HEK293 (cell line): Measurements from ENCODE around the gene STN1.

Source experiments
- TSHZ1 ChIP-seq: fragments of 450-650 bp; formaldehyde crosslinking; IDR thresholded peaks from 2 replicates; pipeline ENCODE4 v1.5.1; 2016; ENCODE audit warnings: missing biosample characterization, missing genetic modification characterization, borderline replicate concordance
- YY2 ChIP-seq: fragments of 450-650 bp; formaldehyde crosslinking; IDR thresholded peaks from 2 replicates; pipeline ENCODE4 v1.5.1; 2016; ENCODE audit warnings: missing biosample characterization, missing genetic modification characterization
- ZBTB8A ChIP-seq: fragments of 450-650 bp; formaldehyde crosslinking; IDR thresholded peaks from 2 replicates; pipeline ENCODE4 v1.5.1; 2016; ENCODE audit warnings: missing biosample characterization, missing genetic modification characterization
- ZNF146 ChIP-seq: fragments of 450-650 bp; formaldehyde crosslinking; IDR thresholded peaks from 2 replicates; pipeline ENCODE4 v1.5.1; 2016; ENCODE audit warnings: missing biosample characterization, missing genetic modification characterization
- ZNF148 ChIP-seq: fragments of 450-650 bp; formaldehyde crosslinking; IDR thresholded peaks from 2 replicates; pipeline ENCODE4 v1.5.0; 2017; ENCODE audit warnings: missing biosample characterization, missing genetic modification characterization, borderline replicate concordance
- ZNF19 ChIP-seq: fragments of 450-650 bp; formaldehyde crosslinking; IDR thresholded peaks from 2 replicates; pipeline ENCODE4; 2016; ENCODE audit warnings: missing biosample characterization, missing genetic modification characterization, low read depth
- ZNF239 ChIP-seq: fragments of 450-650 bp; formaldehyde crosslinking; IDR thresholded peaks from 2 replicates; pipeline ENCODE4 v1.5.1; 2016; ENCODE audit warnings: missing biosample characterization, missing genetic modification characterization
- ZNF266 ChIP-seq: fragments of 450-650 bp; formaldehyde crosslinking; IDR thresholded peaks from 2 replicates; pipeline ENCODE4 v1.5.1; 2016; ENCODE audit warnings: missing biosample characterization, missing genetic modification characterization, low read depth
- ZNF280C ChIP-seq: fragments of 450-650 bp; formaldehyde crosslinking; IDR thresholded peaks from 2 replicates; pipeline ENCODE4 v1.5.1; 2016; ENCODE audit warnings: missing biosample characterization, missing genetic modification characterization
- ZNF280D ChIP-seq: fragments of 450-650 bp; formaldehyde crosslinking; IDR thresholded peaks from 2 replicates; pipeline ENCODE4 v1.5.1; 2016; ENCODE audit warnings: missing biosample characterization, missing genetic modification characterization
- ZNF302 ChIP-seq: fragments of 450-650 bp; formaldehyde crosslinking; IDR thresholded peaks from 2 replicates; pipeline ENCODE4 v1.5.1; 2016; ENCODE audit warnings: missing biosample characterization, missing genetic modification characterization, low read depth
- ZNF324 ChIP-seq: fragments of 450-650 bp; formaldehyde crosslinking; IDR thresholded peaks from 2 replicates; pipeline ENCODE4 v1.5.1; 2016; ENCODE audit warnings: missing biosample characterization, missing genetic modification characterization
- ZNF48 ChIP-seq: fragments of 450-650 bp; formaldehyde crosslinking; IDR thresholded peaks from 2 replicates; pipeline ENCODE4 v1.5.1; 2016; ENCODE audit warnings: missing biosample characterization, missing genetic modification characterization
- ZNF488 ChIP-seq: fragments of 450-650 bp; formaldehyde crosslinking; IDR thresholded peaks from 2 replicates; pipeline ENCODE4 v1.5.1; 2016; ENCODE audit warnings: missing biosample characterization, missing genetic modification characterization
- ZNF501 ChIP-seq: fragments of 450-650 bp; formaldehyde crosslinking; IDR thresholded peaks from 2 replicates; pipeline ENCODE4 v1.5.1; 2016; ENCODE audit warnings: missing biosample characterization, missing genetic modification characterization
- ZNF555 ChIP-seq: fragments of 450-650 bp; formaldehyde crosslinking; conservative IDR thresholded peaks from 2 replicates; pipeline ENCODE4 v1.5.1; 2017; ENCODE audit warnings: missing biosample characterization, mild to moderate bottlenecking, missing genetic modification characterization, inconsistent platforms
- ZNF571 ChIP-seq: fragments of 450-650 bp; formaldehyde crosslinking; IDR thresholded peaks from 2 replicates; pipeline ENCODE4 v1.5.0; 2017; ENCODE audit warnings: missing biosample characterization, missing genetic modification characterization
- ZNF600 ChIP-seq: fragments of 450-650 bp; formaldehyde crosslinking; IDR thresholded peaks from 2 replicates; pipeline ENCODE4 v1.5.1; 2016; ENCODE audit warnings: missing biosample characterization, missing genetic modification characterization
- ZNF658 ChIP-seq: fragments of 450-650 bp; formaldehyde crosslinking; IDR thresholded peaks from 2 replicates; pipeline ENCODE4; 2016; ENCODE audit warnings: missing biosample characterization, missing genetic modification characterization
- ZNF704 ChIP-seq: fragments of 450-650 bp; formaldehyde crosslinking; IDR thresholded peaks from 2 replicates; pipeline ENCODE4 v1.5.1; 2016; ENCODE audit warnings: missing biosample characterization, missing genetic modification characterization
- ZNF776 ChIP-seq: fragments of 450-650 bp; formaldehyde crosslinking; IDR thresholded peaks from 2 replicates; pipeline ENCODE4 v1.5.0; 2017; ENCODE audit warnings: missing biosample characterization, missing genetic modification characterization, borderline replicate concordance
- ZNF777 ChIP-seq: fragments of 450-650 bp; formaldehyde crosslinking; IDR thresholded peaks from 2 replicates; pipeline ENCODE4 v1.5.1; 2017; ENCODE audit warnings: missing biosample characterization, missing genetic modification characterization, borderline replicate concordance
- ZNF785 ChIP-seq: fragments of 450-650 bp; formaldehyde crosslinking; IDR thresholded peaks from 2 replicates; pipeline ENCODE4 v1.5.1; 2016; ENCODE audit warnings: missing biosample characterization, missing genetic modification characterization
- ZNF792 ChIP-seq: fragments of 450-650 bp; formaldehyde crosslinking; IDR thresholded peaks from 2 replicates; pipeline ENCODE4 v1.5.1; 2016; ENCODE audit warnings: missing biosample characterization, missing genetic modification characterization
- ZNF837 ChIP-seq: fragments of 450-650 bp; formaldehyde crosslinking; IDR thresholded peaks from 2 replicates; pipeline ENCODE4 v1.5.1; 2016; ENCODE audit warnings: missing biosample characterization, missing genetic modification characterization

Gene STN1

GRCh38 chr10:103917302-103918052 lies 507 bp downstream of the STN1 start (continued):
- TF ChIP-seq ZNF280C (no peak), ZNF148 (no peak), ZNF239 (no peak), ZNF837 (peak; percentile 22; the same call in 1 of the 2 replicates), ZNF785 (tag by site-specific recombination) (no peak), ZNF146 (tag by site-specific recombination) (no peak), ZNF704 (tag by site-specific recombination) (no peak), YY2 (tag by site-specific recombination) (no peak), ZNF19 (tag by site-specific recombination) (no peak), ZNF571 (tag by site-specific recombination) (no peak), ZNF555 (tag by site-specific recombination) (no peak), ZNF266 (no peak), ZNF600 (tag by site-specific recombination) (peak; percentile 88; the same call in 1 of the 2 replicates), TSHZ1 (no peak), ZNF776 (tag by site-specific recombination) (no peak), ZNF280D (no peak), ZNF777 (no peak), ZNF792 (tag by site-specific recombination) (no peak), ZNF302 (tag by site-specific recombination) (no peak), ZNF324 (tag by site-specific recombination) (peak; percentile 81; the same call in 1 of the 2 replicates), ZNF501 (tag by site-specific recombination) (peak; percentile 96), ZNF658 (tag by site-specific recombination) (no peak), ZNF488 (no peak), ZBTB8A (peak; percentile 83), ZNF48 (tag by site-specific recombination) (no peak)
